Brain microvascular endothelial cell (primary cell): Measurements from ENCODE around the gene DNM1.

Experiments
- DNase-seq: peaks from one replicate; pipeline ENCODE4 v3.0.0-alpha.2; 2020
- H3K27ac ChIP-seq: fragments of 250-450 bp; sonication (Bioruptor Pico); 2 replicates; pipeline ENCODE4 v1.5.1; 2020; ENCODE audit warnings: mild to moderate bottlenecking, moderate library complexity
- H3K27me3 ChIP-seq: fragments of 250-450 bp; sonication (Bioruptor Pico); replicated peaks from 2 replicates; pipeline ENCODE4 v1.5.1; 2020; ENCODE audit warnings: mild to moderate bottlenecking
- H3K36me3 ChIP-seq: fragments of 250-450 bp; sonication (Bioruptor Pico); replicated peaks from 2 replicates; pipeline ENCODE4 v1.5.1; 2020; ENCODE audit warnings: mild to moderate bottlenecking
- H3K4me3 ChIP-seq: 2 replicates; pipeline ENCODE4 v1.5.1; 2011; ENCODE audit warnings: low read depth, mild to moderate bottlenecking, control low read depth, low read length, moderate library complexity
- CTCF ChIP-seq: IDR thresholded peaks from 2 replicates; pipeline ENCODE4 v1.5.1; 2011; ENCODE audit warnings: low read depth, mild to moderate bottlenecking, moderate library complexity, low read length, control low read depth, inconsistent platforms; ENCODE audit errors: missing control alignments
- in situ Hi-C: cut with HindIII; loops from 2 replicates; pipeline ENCODE4 v1.10.0; 2017; ENCODE audit warnings: low sequenced_read_pairs, low pct_ligation_motif_present

The DNM1 gene

GRCh38 chr9:128201441-128202369, 1.5 kb upstream of the DNM1 start:
- Histone ChIP-seq H3K4me3 (no peak overlapping the region), H3K27me3 (no peaks in the 10 kb centered on the region), H3K36me3 (no peaks in the 10 kb centered on the region), H3K27ac (peak overlapping the region; percentile 8)
- in situ Hi-C loops = no loop called here
- TF ChIP-seq CTCF = no peak
- DNase-seq = peak; percentile 72

GRCh38 chr9:128202648-128203023, 543 bp upstream of the DNM1 start:
- Histone ChIP-seq H3K27ac (no peak overlapping the region), H3K4me3 (no peak overlapping the region), H3K36me3 (no peaks in the 10 kb centered on the region), H3K27me3 (no peaks in the 10 kb centered on the region)
- no peak for TF ChIP-seq CTCF
- no peak for DNase-seq
- in situ Hi-C loops = no loop called here

- in situ Hi-C loops = no loop called here
- Histone ChIP-seq H3K27ac (no peak overlapping the region), H3K4me3 (peak overlapping the region; percentile 71), H3K27me3 (no peaks in the 10 kb centered on the region), H3K36me3 (no peaks in the 10 kb centered on the region)
- DNase-seq = no peak
- TF ChIP-seq CTCF = no peak
Measured at GRCh38 chr9:128203707-128204551, 750 bp downstream of the DNM1 start.

GRCh38 chr9:128204858-128205257, 1.7 kb downstream of the DNM1 start:
- in situ Hi-C loops = no loop called here
- DNase-seq = no peak
- no peaks in the 10 kb centered on the region for H3K27me3 ChIP-seq
- H3K4me3 ChIP-seq = no peak overlapping the region
- no peaks in the 10 kb centered on the region for H3K36me3 ChIP-seq
- no peak for TF ChIP-seq CTCF
- H3K27ac ChIP-seq = no peak overlapping the region

GRCh38 chr9:128205296-128205944, 2.2 kb downstream of the DNM1 start:
- no peaks in the 10 kb centered on the region for H3K36me3 ChIP-seq
- H3K4me3 ChIP-seq = no peak overlapping the region
- H3K27me3 ChIP-seq = no peaks in the 10 kb centered on the region
- H3K27ac ChIP-seq = no peak overlapping the region
- in situ Hi-C loops = no loop called here
- TF ChIP-seq CTCF = no peak
- DNase-seq = no peak
